ENCODE measurements around the gene NT5C1A.

GRCh38 chr1:39623053-39623452 lies 48.9 kb downstream of the NT5C1A start:
- TF ChIP-seq CTCF (IDR thresholded peaks at IDR 0.05; ENCODE audit: low read length): no peak
- no peak for TF ChIP-seq EZH2 (IDR thresholded peaks at IDR 0.05; ENCODE audit: borderline replicate concordance, low read length)
